Naive thymus-derived CD4-positive, alpha-beta T cell (primary cell): ENCODE results near the gene COG5. TPM values are rescaled to one million over a fixed set of nuclear protein-coding genes. Genes with fewer than 3 reads are reported as not detected.

Experiments
- ATAC-seq: fragments of 150-1000 bp; cut with Tn5 transposase; 2 replicates; pipeline ENCODE4 v1.10.0; 2021; ENCODE audit warnings: mild to moderate bottlenecking, moderate library complexity
- CTCF ChIA-PET: fragments of 350-600 bp; sonication (Branson Sonifier 250); formaldehyde crosslinking; loops from one replicate; lab custom pipeline; 2021; ENCODE audit warnings: antibody characterized with exemption; lab: Charles Lee
- POLR2A ChIA-PET: fragments of 350-600 bp; sonication (Branson Sonifier 250); formaldehyde crosslinking; loops from one replicate; lab custom pipeline; 2021; ENCODE audit warnings: antibody characterized with exemption, inconsistent platforms; lab: Charles Lee
- DNase-seq, 9 donors: peaks; one replicate each; pipeline versions ENCODE4 v3.0.0 to v3.0.0-alpha.2; 2020 to 2022; ENCODE audit warnings: mixed read lengths in 1 of 9
- H3K27ac ChIP-seq: one replicate; pipeline ENCODE4 v1.7.0; 2013; ENCODE audit warnings: mild to moderate bottlenecking, low read depth, low read length, moderate library complexity
- H3K27me3 ChIP-seq, 2 donors: one replicate each; pipeline ENCODE4 v1.7.0; 2013; ENCODE audit warnings: low read length in 2 of 2, mild to moderate bottlenecking in 2 of 2, moderate library complexity in 2 of 2; ENCODE audit not compliant: control insufficient read depth in 2 of 2, insufficient read depth in 2 of 2
- H3K36me3 ChIP-seq, 3 experiments: 1 replicate in 2 of 3; 2 replicates in 1 of 3; pipeline ENCODE4 v1.7.0; 2013; ENCODE audit warnings: low read length in 3 of 3, mild to moderate bottlenecking in 3 of 3, moderate library complexity in 1 of 3; ENCODE audit not compliant: insufficient read depth in 3 of 3, control insufficient read depth in 2 of 3
- H3K4me1 ChIP-seq, 2 donors: one replicate each; pipeline ENCODE4 v1.7.0; 2013; ENCODE audit warnings: low read length in 2 of 2, mild to moderate bottlenecking in 2 of 2, moderate library complexity in 1 of 2; ENCODE audit not compliant: control insufficient read depth in 2 of 2, insufficient read depth in 2 of 2
- H3K4me3 ChIP-seq: 2 replicates; pipeline ENCODE4 v1.7.0; 2013; ENCODE audit warnings: mild to moderate bottlenecking, low read length
- H3K9me3 ChIP-seq, 3 experiments: 1 replicate in 2 of 3; 2 replicates in 1 of 3; pipeline ENCODE4 v1.7.0; 2013; ENCODE audit warnings: low read length in 3 of 3; ENCODE audit not compliant: control insufficient read depth in 2 of 3
- H3K27ac Mint-ChIP-seq, 9 donors: one replicate each; pipeline ENCODE4 v1.8.0; 2020 to 2022; ENCODE audit warnings: mixed read lengths in 9 of 9, mild to moderate bottlenecking in 8 of 9, moderate library complexity in 5 of 9, inconsistent platforms in 2 of 9
- H3K27me3 Mint-ChIP-seq, 5 donors: one replicate each; pipeline ENCODE4 v1.8.0; 2021 to 2022; ENCODE audit warnings: mixed read lengths in 5 of 5, mild to moderate bottlenecking in 1 of 5
- H3K36me3 Mint-ChIP-seq, 5 donors: one replicate each; pipeline ENCODE4 v1.8.0; 2020 to 2022; ENCODE audit warnings: mixed read lengths in 5 of 5, mild to moderate bottlenecking in 3 of 5, inconsistent platforms in 1 of 5
- H3K4me1 Mint-ChIP-seq, 7 donors: one replicate each; pipeline ENCODE4 v1.8.0; 2020 to 2022; ENCODE audit warnings: mixed read lengths in 7 of 7, mild to moderate bottlenecking in 3 of 7, inconsistent platforms in 1 of 7
- H3K4me3 Mint-ChIP-seq, 10 donors: one replicate each; pipeline ENCODE4 v1.8.0; 2020 to 2022; ENCODE audit warnings: mild to moderate bottlenecking in 10 of 10, mixed read lengths in 10 of 10, moderate library complexity in 6 of 10, inconsistent platforms in 2 of 10
- H3K9me3 Mint-ChIP-seq, 11 donors: one replicate each; pipeline ENCODE4 v1.8.0; 2020 to 2022; ENCODE audit warnings: mixed read lengths in 11 of 11, mild to moderate bottlenecking in 4 of 11, inconsistent platforms in 1 of 11, moderate library complexity in 1 of 11
- intact Hi-C, 2 donors: fragments of 100-400 bp; cut with micrococcal nuclease; formaldehyde crosslinking; loops; one replicate each; pipeline ENCODE4 v1.15.1; 2023
- polyA plus RNA-seq, 2 donors: library from polyadenylated mRNA; unstranded; fragments of 300-500 nt; fragmentation: Illumina TruSeq; gene quantifications; one replicate each; pipeline ENCODE4 v1.2.3, GENCODE V29; 2021
- total RNA-seq, 6 experiments: library from RNA in 5 of 6; stranded (reverse) in 5 of 6; gene quantifications; 1 replicate in 5 of 6; 2 replicates in 1 of 6; pipeline ENCODE4 v1.2.3 and lab custom pipeline; 2021 to 2026

The COG5 gene
- total RNA-seq = 10 to 100 TPM; 38.3 to 77.0 (median 60.7) TPM
- polyA plus RNA-seq = 10 to 100 TPM; 24.7 to 39.6 TPM
- 56.3 reads per million, percentile 74 among the genes with 10 or more reads in this experiment for total RNA-seq (lab: John Stamatoyannopoulos, UW)

DNA sequence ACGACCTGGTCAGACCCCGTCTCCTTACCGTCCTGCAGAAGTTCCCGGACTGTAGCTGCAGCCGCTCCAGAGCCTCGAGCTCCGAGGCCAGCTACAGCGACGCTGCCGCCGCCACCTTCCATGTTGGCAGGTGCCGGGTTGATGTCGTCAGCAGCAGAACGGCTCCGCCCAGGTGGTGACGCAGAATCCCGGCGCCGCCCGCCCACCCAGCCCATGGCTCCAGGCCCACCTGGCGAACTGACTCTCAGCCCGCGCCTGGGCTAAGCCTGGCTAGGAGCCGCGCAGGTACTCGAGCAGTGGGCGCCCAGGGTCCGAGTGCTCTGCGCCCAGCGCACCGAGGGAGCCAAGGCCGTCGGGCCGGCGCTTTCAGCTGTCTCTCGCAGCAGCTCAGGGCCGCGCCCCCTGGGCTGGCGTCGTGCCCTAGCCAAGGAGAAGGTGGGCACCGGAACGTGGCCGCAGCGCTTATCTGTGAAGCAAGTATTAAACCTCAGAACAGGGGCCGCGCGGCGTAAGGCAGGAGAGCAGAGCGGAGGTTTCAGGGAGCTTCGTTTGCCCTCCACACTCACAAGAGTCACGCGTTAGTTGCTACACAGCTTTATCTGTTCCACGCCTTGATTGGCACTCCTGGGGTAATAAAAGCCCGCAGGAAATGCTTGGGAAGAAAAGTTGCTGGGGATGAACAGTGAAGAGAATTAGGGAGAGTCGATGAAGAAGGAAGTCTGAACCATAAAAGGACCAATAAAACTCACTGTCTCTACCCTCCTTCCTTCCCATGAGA lies at the start of gene COG5, which contains the start of gene DUS4L:
COG5 (minus strand) TSS at position 146 of the 778 bp plus-strand sequence; CDS start at position 122, 24 bp downstream.
DUS4L (plus strand) TSS at position 197 of the 778 bp plus-strand sequence. CDS start 3,100 bp downstream, outside the sequence.
- Mint-ChIP-seq H3K4me3 (peak within 1 kb of the TSS; percentile 76 to 99 (median 91)), H3K36me3 (peaks cover 0 to 12% (median 8%) of the 10 kb centered on the region in 5 donors), H3K4me1 (peaks cover 40 to 76% (median 62%) of the 10 kb centered on the region in 7 donors), H3K27me3 (no peaks in the 10 kb centered on the region), H3K9me3 (peaks cover 0 to 1% (median 0%) of the 10 kb centered on the region in 11 donors), H3K27ac (peak within 1 kb of the TSS; percentile 87 to 97 (median 93))
- intact Hi-C loops = loop anchor here (1.0 to 5.0 kb wide), 16 partner anchors 15 to 963 kb away; partner anchors contain the start of genes DLD (in 2 of the 2), PNPLA8 (in 2 of the 2), BCAP29 (in 1 of the 2) and CCDC71L (in 1 of the 2)
- CTCF ChIA-PET = interaction anchor here (1.2 kb wide), 1 partner anchor 179 kb away, joined by 4 read pairs; no protein-coding TSS in a partner anchor
- H3K9me3 ChIP-seq = no peaks in the 10 kb centered on the region
- H3K27me3 ChIP-seq = no peaks in the 10 kb centered on the region
- H3K27ac ChIP-seq = peak within 1 kb of the TSS; percentile 98
- no peaks in the 10 kb centered on the region for H3K36me3 ChIP-seq
- DNase-seq (peak; percentile 78 to 88 (median 84)), ATAC-seq (peak; percentile 91)
- peak within 1 kb of the TSS; percentile 86 for H3K4me3 ChIP-seq
- H3K4me1 ChIP-seq = peaks cover 40 to 50% of the 10 kb centered on the region in 2 donors
- POLR2A ChIA-PET = interaction anchor here (0.6 to 2.4 kb wide), 13 partner anchors 9 to 416 kb away, joined by 3 to 17 read pairs (median 5); partner anchors contain the start of genes BCAP29, CBLL1, DLD and HBP1

DNA sequence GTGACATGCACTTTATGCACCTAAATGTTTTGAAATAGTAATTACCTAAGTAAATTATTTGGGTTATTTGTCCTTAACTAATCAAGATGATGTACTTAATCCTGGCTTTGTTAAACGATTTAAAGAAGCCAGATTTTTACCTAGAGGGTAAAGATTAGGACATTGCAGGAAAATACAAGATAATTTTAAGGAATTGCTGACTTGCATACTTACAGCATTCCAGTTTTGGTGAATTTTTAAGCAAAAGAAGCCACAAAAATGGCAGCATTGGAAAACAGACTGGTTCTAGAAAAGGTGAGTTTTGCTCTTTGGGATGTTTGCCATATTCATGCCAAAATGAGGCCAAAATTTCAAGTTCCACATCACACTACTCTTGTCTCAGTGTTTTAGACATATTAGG lies 49.7 kb upstream of the COG5 start:
- ChIA-PET POLR2A (no interaction called here), CTCF (no interaction called here)
- H3K36me3 ChIP-seq = no peaks in the 10 kb centered on the region
- no peaks in the 10 kb centered on the region for H3K4me1 ChIP-seq
- no peaks in the 10 kb centered on the region for H3K9me3 ChIP-seq
- peaks cover 11 to 45% (median 29%) of the 10 kb centered on the region in 5 donors for H3K36me3 Mint-ChIP-seq
- H3K9me3 Mint-ChIP-seq = peaks cover 0 to 2% (median 0%) of the 10 kb centered on the region in 11 donors
- no peaks in the 10 kb centered on the region for H3K27me3 Mint-ChIP-seq
- H3K27me3 ChIP-seq = no peaks in the 10 kb centered on the region
- intact Hi-C loops = no loop called here
- H3K27ac Mint-ChIP-seq = no peak overlapping the region
- ATAC-seq (no peak), DNase-seq (no peak)
- no peak overlapping the region for H3K27ac ChIP-seq
- no peak overlapping the region for H3K4me3 ChIP-seq
- H3K4me1 Mint-ChIP-seq = peaks cover 0 to 26% (median 0%) of the 10 kb centered on the region in 7 donors
- no peak overlapping the region for H3K4me3 Mint-ChIP-seq

GRCh38 chr7:107610323-107610722 lies 46.6 kb upstream of the COG5 start:
- no peak for ATAC-seq
- H3K4me1 Mint-ChIP-seq = peaks cover 0 to 19% (median 0%) of the 10 kb centered on the region in 7 donors
- Histone ChIP-seq H3K27ac (no peak overlapping the region), H3K36me3 (no peaks in the 10 kb centered on the region), H3K9me3 (no peaks in the 10 kb centered on the region), H3K27me3 (no peaks in the 10 kb centered on the region), H3K4me3 (no peak overlapping the region), H3K4me1 (no peaks in the 10 kb centered on the region)
- H3K36me3 Mint-ChIP-seq = peaks cover 11 to 40% (median 26%) of the 10 kb centered on the region in 5 donors
- peaks cover 0 to 2% (median 0%) of the 10 kb centered on the region in 11 donors for H3K9me3 Mint-ChIP-seq
- H3K4me3 Mint-ChIP-seq = no peak overlapping the region
- CTCF ChIA-PET = no interaction called here
- intact Hi-C loops = no loop called here
- H3K27ac Mint-ChIP-seq = no peak overlapping the region
- DNase-seq = no peak
- POLR2A ChIA-PET = no interaction called here
- no peaks in the 10 kb centered on the region for H3K27me3 Mint-ChIP-seq

GRCh38 chr7:107609811-107610261 lies 46.1 kb upstream of the COG5 start:
- CTCF ChIA-PET = no interaction called here

GRCh38 chr7:107606303-107606702 lies 42.6 kb upstream of the COG5 start:
- Histone ChIP-seq H3K27ac (no peak overlapping the region), H3K36me3 (no peaks in the 10 kb centered on the region), H3K27me3 (no peaks in the 10 kb centered on the region), H3K9me3 (no peaks in the 10 kb centered on the region), H3K4me3 (no peak overlapping the region), H3K4me1 (no peaks in the 10 kb centered on the region)
- ATAC-seq (no peak), DNase-seq (no peak)
- POLR2A ChIA-PET = no interaction called here
- no peaks in the 10 kb centered on the region for H3K27me3 Mint-ChIP-seq
- H3K36me3 Mint-ChIP-seq = peaks cover 7 to 23% (median 20%) of the 10 kb centered on the region in 5 donors
- no peak overlapping the region for H3K27ac Mint-ChIP-seq
- H3K4me3 Mint-ChIP-seq = no peak overlapping the region
- peaks cover 0 to 7% (median 0%) of the 10 kb centered on the region in 7 donors for H3K4me1 Mint-ChIP-seq
- intact Hi-C loops = no loop called here
- CTCF ChIA-PET = no interaction called here
- H3K9me3 Mint-ChIP-seq = peaks cover 0 to 2% (median 0%) of the 10 kb centered on the region in 11 donors

More at GRCh38 chr7:107609811-107610261, 46.1 kb upstream of the COG5 start:
- H3K4me3 Mint-ChIP-seq = no peak overlapping the region
- intact Hi-C loops = no loop called here
- POLR2A ChIA-PET = interaction anchor here (1.0 kb wide), 1 partner anchor 441 kb away, joined by 4 read pairs; the partner anchor contains the start of gene HBP1
- no peak for DNase-seq
- ATAC-seq = no peak
- Histone ChIP-seq H3K4me3 (no peak overlapping the region), H3K4me1 (no peaks in the 10 kb centered on the region), H3K27ac (no peak overlapping the region), H3K36me3 (no peaks in the 10 kb centered on the region), H3K27me3 (no peaks in the 10 kb centered on the region), H3K9me3 (no peaks in the 10 kb centered on the region)
- H3K36me3 Mint-ChIP-seq = peaks cover 8 to 37% (median 23%) of the 10 kb centered on the region in 5 donors
- peaks cover 0 to 19% (median 0%) of the 10 kb centered on the region in 7 donors for H3K4me1 Mint-ChIP-seq
- no peak overlapping the region for H3K27ac Mint-ChIP-seq
- H3K9me3 Mint-ChIP-seq = peaks cover 0 to 2% (median 0%) of the 10 kb centered on the region in 11 donors
- H3K27me3 Mint-ChIP-seq = no peaks in the 10 kb centered on the region

- no peak overlapping the region for H3K27ac ChIP-seq
- CTCF ChIA-PET = no interaction called here
- H3K4me3 ChIP-seq = no peak overlapping the region
- no peak overlapping the region for H3K27ac Mint-ChIP-seq
- no peaks in the 10 kb centered on the region for H3K27me3 ChIP-seq
- no peaks in the 10 kb centered on the region for H3K36me3 ChIP-seq
- H3K4me1 Mint-ChIP-seq = peaks cover 0 to 7% (median 0%) of the 10 kb centered on the region in 7 donors
- POLR2A ChIA-PET = no interaction called here
- no peaks in the 10 kb centered on the region for H3K4me1 ChIP-seq
- H3K4me3 Mint-ChIP-seq = no peak overlapping the region
- intact Hi-C loops = no loop called here
- peaks cover 0 to 2% (median 0%) of the 10 kb centered on the region in 11 donors for H3K9me3 Mint-ChIP-seq
- DNase-seq = no peak
- H3K36me3 Mint-ChIP-seq = peaks cover 7 to 25% (median 20%) of the 10 kb centered on the region in 5 donors
- H3K9me3 ChIP-seq = no peaks in the 10 kb centered on the region
- no peak for ATAC-seq
- H3K27me3 Mint-ChIP-seq = no peaks in the 10 kb centered on the region
Measured at GRCh38 chr7:107605218-107605815, 41.6 kb upstream of the COG5 start.
